ENCODE measurements around the gene LRRN2. TPM values are rescaled to one million over a fixed set of nuclear protein-coding genes. Genes with fewer than 3 reads are reported as not detected.

The LRRN2 gene
- total and polyA plus RNA-seq, 2 donors (not counting 3 experiments of a cell fraction or from before 2014, with no cell fraction given): not detected

DNA sequence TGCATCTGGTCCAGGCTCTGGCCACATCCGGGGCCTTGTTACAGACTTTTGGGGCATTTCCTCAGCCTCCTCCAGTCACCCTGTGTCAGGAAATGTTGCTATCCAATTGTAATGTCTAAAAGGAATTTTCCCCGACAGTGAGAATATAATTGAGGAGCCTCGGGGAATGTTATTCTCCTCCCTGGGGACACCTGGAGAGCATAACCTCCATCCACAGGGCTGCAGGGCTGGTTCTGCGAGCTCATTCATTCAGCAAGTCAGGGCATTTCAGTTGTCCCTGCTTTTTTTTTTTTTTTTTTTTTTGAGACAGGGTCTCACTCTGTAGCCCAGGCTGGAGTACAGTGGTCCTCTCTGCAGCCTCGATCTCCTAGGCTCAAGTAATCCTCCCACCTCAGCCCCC, 96.7 kb downstream of the LRRN2 start:
- dilution Hi-C loops (cut with MboI; ENCODE audit: extremely low pct_ligation_motif_present, low sequenced_read_pairs) (no loop called here), intact Hi-C loops (cut with micrococcal nuclease) (no loop called here)
- Histone ChIP-seq H3K4me3 (replicated peaks in 1 of 3; ENCODE audit: insufficient read depth in 1 of 3, low read depth in 1 of 3, low read length in 3 of 3) (no peak overlapping the region), H3K27ac (ENCODE audit: insufficient read depth, low read depth, low read length) (no peak overlapping the region), H3K9me1 (replicated peaks; ENCODE audit: control insufficient read depth, extremely low read depth, insufficient read depth, low read length) (no peaks in the 10 kb centered on the region), H2AFZ (ENCODE audit: low read depth, low read length) (no peak overlapping the region), H3K9ac (replicated peaks; ENCODE audit: extremely low read depth, insufficient read depth, low read length) (no peak overlapping the region), H4K20me1 (replicated peaks; ENCODE audit: control insufficient read depth, extremely low read depth, insufficient read depth, low read length) (no peaks in the 10 kb centered on the region), H3K9me3 (replicated peaks; ENCODE audit: control insufficient read depth, insufficient read depth, low read length) (no peaks in the 10 kb centered on the region), H3K36me3 (ENCODE audit: control insufficient read depth in 2 of 2, extremely low read depth in 1 of 2, insufficient read depth in 2 of 2, low read length in 2 of 2) (no peaks in the 10 kb centered on the region), H3K27me3 (ENCODE audit: control insufficient read depth in 2 of 2, insufficient read depth in 2 of 2, low read length in 2 of 2) (no peaks in the 10 kb centered on the region), H3K4me1 (ENCODE audit: control insufficient read depth, extremely low read depth, insufficient read depth, low read length) (peaks cover 11% of the 10 kb centered on the region), H3K4me2 (ENCODE audit: insufficient read depth, low read length) (no peak overlapping the region), H3K79me2 (ENCODE audit: control insufficient read depth, insufficient read depth, low read length) (no peaks in the 10 kb centered on the region)
- TF ChIP-seq, protein P1, sequence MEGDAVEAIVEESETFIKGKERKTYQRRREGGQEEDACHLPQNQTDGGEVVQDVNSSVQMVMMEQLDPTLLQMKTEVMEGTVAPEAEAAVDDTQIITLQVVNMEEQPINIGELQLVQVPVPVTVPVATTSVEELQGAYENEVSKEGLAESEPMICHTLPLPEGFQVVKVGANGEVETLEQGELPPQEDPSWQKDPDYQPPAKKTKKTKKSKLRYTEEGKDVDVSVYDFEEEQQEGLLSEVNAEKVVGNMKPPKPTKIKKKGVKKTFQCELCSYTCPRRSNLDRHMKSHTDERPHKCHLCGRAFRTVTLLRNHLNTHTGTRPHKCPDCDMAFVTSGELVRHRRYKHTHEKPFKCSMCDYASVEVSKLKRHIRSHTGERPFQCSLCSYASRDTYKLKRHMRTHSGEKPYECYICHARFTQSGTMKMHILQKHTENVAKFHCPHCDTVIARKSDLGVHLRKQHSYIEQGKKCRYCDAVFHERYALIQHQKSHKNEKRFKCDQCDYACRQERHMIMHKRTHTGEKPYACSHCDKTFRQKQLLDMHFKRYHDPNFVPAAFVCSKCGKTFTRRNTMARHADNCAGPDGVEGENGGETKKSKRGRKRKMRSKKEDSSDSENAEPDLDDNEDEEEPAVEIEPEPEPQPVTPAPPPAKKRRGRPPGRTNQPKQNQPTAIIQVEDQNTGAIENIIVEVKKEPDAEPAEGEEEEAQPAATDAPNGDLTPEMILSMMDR (IDR thresholded peaks at IDR 0.05; ENCODE audit: extremely low read depth in 1 of 2, insufficient read depth in 1 of 2, low read depth in 1 of 2, low read length in 2 of 2): no peak
- no peak for TF ChIP-seq MYC (IDR thresholded peaks at IDR 0.05; ENCODE audit: low read depth, low read length)
- TF ChIP-seq, protein P2, sequence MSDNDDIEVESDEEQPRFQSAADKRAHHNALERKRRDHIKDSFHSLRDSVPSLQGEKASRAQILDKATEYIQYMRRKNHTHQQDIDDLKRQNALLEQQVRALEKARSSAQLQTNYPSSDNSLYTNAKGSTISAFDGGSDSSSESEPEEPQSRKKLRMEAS (IDR thresholded peaks at IDR 0.05; ENCODE audit: insufficient read depth, insufficient read length): no peak
- no peak for TF ChIP-seq POLR2AphosphoS5 (IDR thresholded peaks at IDR 0.05; ENCODE audit: insufficient read depth, low read depth, low read length)
- no peak for TF ChIP-seq JUN (IDR thresholded peaks at IDR 0.05; ENCODE audit: borderline replicate concordance, insufficient read depth, insufficient read length, low read depth)
- TF ChIP-seq FOS (IDR thresholded peaks at IDR 0.05; ENCODE audit: borderline replicate concordance, insufficient read depth, low read length): no peak
- no peak for TF ChIP-seq GATA2 (IDR thresholded peaks at IDR 0.05; ENCODE audit: insufficient read depth, insufficient read length, low read depth, low read length)
- TF ChIP-seq EZH2 (IDR thresholded peaks at IDR 0.05; ENCODE audit: borderline replicate concordance, low read depth, low read length, severe bottlenecking): no peak
- no peak for TF ChIP-seq POLR2A (IDR thresholded peaks at IDR 0.05; ENCODE audit: low read depth, low read length)
- FAIRE-seq (no peak), DNase-seq (ENCODE audit: low read depth, low spot score) (no peak)
- CTCF ChIA-PET: interaction anchor here (2.1 kb wide), 1 partner anchor 218 kb away, joined by 5 read pairs; no protein-coding TSS in a partner anchor
- POLR2A ChIA-PET: no interaction called here
- no TSS peak for BruUV-seq (replicated peaks)
